Stimulated activated CD4-positive, alpha-beta T cell treated with anti-CD3 and anti-CD28 coated beads, Interleukin-12 subunit alpha, Interleukin-12 subunit beta, amount 100 ng/mL, for 48 hours (primary cell): ENCODE data around the gene VGLL4.
A peak's percentile ranks its signal among the peaks of the same experiment; 100 is the strongest.

ENCODE experiments used
- DNase-seq, 3 donors: peaks; one replicate each; pipeline ENCODE4 v3.0.0-alpha.2; 2020; ENCODE audit warnings: low read depth in 2 of 3, low spot score in 1 of 3

The VGLL4 gene

GRCh38 chr3:11566916-11567315, 76.8 kb downstream of the VGLL4 start:
- DNase-seq, result no peak

GRCh38 chr3:11566478-11566877, 77.2 kb downstream of the VGLL4 start:
- DNase-seq, result no peak

GRCh38 chr3:11565932-11566331, 77.8 kb downstream of the VGLL4 start:
- DNase-seq, result no peak

GRCh38 chr3:11565492-11565891, 78.2 kb downstream of the VGLL4 start:
- DNase-seq, result no peak

- no peak for DNase-seq
Measured at GRCh38 chr3:11565072-11565471, 78.6 kb downstream of the VGLL4 start.

GRCh38 chr3:11564577-11565001, 79.1 kb downstream of the VGLL4 start:
- DNase-seq, result no peak

GRCh38 chr3:11563865-11564185, 79.9 kb downstream of the VGLL4 start:
- no peak for DNase-seq

GRCh38 chr3:11563159-11563864, 80.4 kb downstream of the VGLL4 start:
- no peak for DNase-seq

- no peak for DNase-seq
Measured at GRCh38 chr3:11562277-11562881, 81.3 kb downstream of the VGLL4 start.

- DNase-seq, result no peak
Measured at GRCh38 chr3:11560746-11561145, 83.0 kb downstream of the VGLL4 start.

GRCh38 chr3:11559816-11560633, 83.7 kb downstream of the VGLL4 start:
- DNase-seq, result no peak

GRCh38 chr3:11558918-11559815, 84.5 kb downstream of the VGLL4 start:
- DNase-seq, result no peak

- DNase-seq, result no peak
Measured at GRCh38 chr3:11558411-11558903, 85.3 kb downstream of the VGLL4 start.

- peak in 1 of 3 donors; percentile 3 for DNase-seq
Measured at GRCh38 chr3:11558002-11558401, 85.7 kb downstream of the VGLL4 start.

- DNase-seq, result no peak
Measured at GRCh38 chr3:11556851-11557644, 86.7 kb downstream of the VGLL4 start.

- no peak for DNase-seq
Measured at GRCh38 chr3:11555881-11556633, 87.7 kb downstream of the VGLL4 start.

GRCh38 chr3:11555211-11555782, 88.4 kb downstream of the VGLL4 start:
- DNase-seq, result no peak

GRCh38 chr3:11554666-11555065, 89.0 kb downstream of the VGLL4 start:
- DNase-seq, result no peak

GRCh38 chr3:11554236-11554610, 89.5 kb downstream of the VGLL4 start:
- DNase-seq, result no peak
